MCF 10A (cell line): Measurements from ENCODE around the gene ZNF823. TPM values are rescaled to one million over a fixed set of nuclear protein-coding genes. Genes with fewer than 3 reads are reported as not detected.

Experiments
- BruUV-seq: library from RNA; stranded (reverse); fragments of 400-500 nt; replicated peaks from 2 replicates; lab custom pipeline; 2021; lab: Mats Ljungman, UMichigan
- CTCF ChIA-PET: fragments of 300-600 bp; sonication (Branson Sonifier 250); formaldehyde crosslinking; extraction: SDS; loops from one replicate; lab custom pipeline; 2021; ENCODE audit warnings: antibody characterized with exemption, inconsistent platforms; lab: Yijun Ruan, JAX
- POLR2A ChIA-PET: fragments of 300-600, 350-650 bp; sonication (Branson Sonifier 250); formaldehyde crosslinking; extraction: SDS; loops from one replicate; lab custom pipeline; 2020; ENCODE audit warnings: antibody characterized with exemption, inconsistent platforms; lab: Yijun Ruan, JAX
- DNase-seq: peaks from one replicate; pipeline ENCODE4 v3.0.0-alpha.2; 2018; ENCODE audit not compliant: unreplicated experiment
- H3K27ac Mint-ChIP-seq: one replicate; pipeline ENCODE4 v1.8.0; 2022; ENCODE audit warnings: mild to moderate bottlenecking, low read depth, mixed read lengths; ENCODE audit not compliant: unreplicated experiment
- H3K27me3 Mint-ChIP-seq: one replicate; pipeline ENCODE4 v1.8.0; 2022; ENCODE audit warnings: mixed read lengths; ENCODE audit not compliant: insufficient read depth, unreplicated experiment
- H3K36me3 Mint-ChIP-seq: one replicate; pipeline ENCODE4 v1.8.0; 2022; ENCODE audit warnings: mild to moderate bottlenecking, moderate library complexity, mixed read lengths; ENCODE audit not compliant: insufficient read depth, unreplicated experiment
- H3K4me1 Mint-ChIP-seq: one replicate; pipeline ENCODE4 v1.8.0; 2022; ENCODE audit warnings: mixed read lengths; ENCODE audit not compliant: insufficient read depth, unreplicated experiment
- H3K4me3 Mint-ChIP-seq: one replicate; pipeline ENCODE4 v1.8.0; 2022; ENCODE audit warnings: mild to moderate bottlenecking, moderate library complexity, mixed read lengths; ENCODE audit not compliant: unreplicated experiment
- H3K9me3 Mint-ChIP-seq: one replicate; pipeline ENCODE4 v1.8.0; 2022; ENCODE audit warnings: mixed read lengths; ENCODE audit not compliant: unreplicated experiment
- CTCF ChIP-seq: fragments of 200-600 bp; IDR thresholded peaks from one replicate; pipeline ENCODE4 v1.8.0; 2022; ENCODE audit warnings: antibody characterized with exemption, mild to moderate bottlenecking; ENCODE audit not compliant: unreplicated experiment
- intact Hi-C: fragments of 100-400 bp; cut with micrococcal nuclease; formaldehyde crosslinking; loops from 2 replicates; pipeline ENCODE4 v1.14.1; 2022
- total RNA-seq: library from RNA; stranded (reverse); gene quantifications from 2 replicates; pipeline ENCODE4 v1.2.3, GENCODE V29; 2022

Gene ZNF823
- total RNA-seq, 1 experiment from 2014 or later: 0.54 TPM

- ChIA-PET CTCF (no interaction called here), POLR2A (no interaction called here)
- DNase-seq: no peak
- Mint-ChIP-seq H3K4me1 (no peaks in the 10 kb centered on the region), H3K36me3 (no peaks in the 10 kb centered on the region), H3K9me3 (peaks cover 15% of the 10 kb centered on the region), H3K4me3 (no peak overlapping the region), H3K27ac (no peak overlapping the region), H3K27me3 (no peaks in the 10 kb centered on the region)
- intact Hi-C loops: no loop called here
- BruUV-seq: no TSS peak
- TF ChIP-seq CTCF: no peak
These were observed 64.7 kb downstream of the ZNF823 start for GRCh38 chr19:11674067-11674492.

- TF ChIP-seq CTCF: no peak
- no peaks in the 10 kb centered on the region for H3K36me3 Mint-ChIP-seq
- no peak overlapping the region for H3K4me3 Mint-ChIP-seq
- H3K4me1 Mint-ChIP-seq: no peaks in the 10 kb centered on the region
- ChIA-PET POLR2A (no interaction called here), CTCF (no interaction called here)
- no TSS peak for BruUV-seq
- no peak for DNase-seq
- no peaks in the 10 kb centered on the region for H3K27me3 Mint-ChIP-seq
- no peak overlapping the region for H3K27ac Mint-ChIP-seq
- intact Hi-C loops: no loop called here
- H3K9me3 Mint-ChIP-seq: peaks cover 15% of the 10 kb centered on the region
These were observed 65.1 kb downstream of the ZNF823 start for GRCh38 chr19:11673608-11674041.

Other genes with a start within 250 kb of the ZNF823 start
- 7.7 and 8.7 TPM in 2 replicates for gene ZNF653, start 233.1 kb downstream of the ZNF823 start, total RNA-seq
- 19.2 and 26.8 TPM in 2 replicates for gene ECSIT, start 209.8 kb downstream of the ZNF823 start, total RNA-seq
- not detected in 2 replicates for gene CNN1, start 200.1 kb downstream of the ZNF823 start, total RNA-seq
- 72.1 and 78.7 TPM in 2 replicates for gene ELOF1, start 179.7 kb downstream of the ZNF823 start, total RNA-seq
- not detected in 2 replicates for gene ACP5, start 161.3 kb downstream of the ZNF823 start, total RNA-seq
- gene ZNF627, start 141.5 kb downstream of the ZNF823 start, total RNA-seq: 8.7 and 10.9 TPM in 2 replicates
- gene ZNF441, start 28.1 kb upstream of the ZNF823 start, total RNA-seq: 3.4 and 4.2 TPM in 2 replicates
- gene ZNF491, start 59.6 kb upstream of the ZNF823 start, total RNA-seq: not detected in 2 replicates
- 2.6 and 3.5 TPM in 2 replicates for gene ZNF440, start 75.3 kb upstream of the ZNF823 start, total RNA-seq
- gene ZNF439, start 109.8 kb upstream of the ZNF823 start, total RNA-seq: not detected in 2 replicates
- not detected in 2 replicates for gene ZNF69, start 148.8 kb upstream of the ZNF823 start, total RNA-seq
- gene ZNF700, start 186.2 kb upstream of the ZNF823 start, total RNA-seq: 5.6 and 5.9 TPM in 2 replicates
- 0.23 and 0.25 TPM in 2 replicates for gene ZNF763, start 226.1 kb upstream of the ZNF823 start, total RNA-seq